A549 treated with ZK216348 at 1 μM for 4 hours (cell line): Measurements from ENCODE around the gene ZNF91. TPM values are rescaled to one million over a fixed set of nuclear protein-coding genes. Genes with fewer than 3 reads are reported as not detected.

ENCODE experiments used
- total RNA-seq: library from RNA; stranded (reverse); fragments of 200-300 nt; extraction: Qiagen RNA extraction; gene quantifications from 5 replicates; pipeline ENCODE4 v1.2.3, GENCODE V29; 2022; ENCODE audit warnings: low read depth

The ZNF91 gene
- 0.26 to 0.45 TPM (median 0.38 TPM) in 5 replicates for total RNA-seq

GRCh38 chr19:23395041-23395721, at the start of gene ZNF91:
Gene ZNF91, minus strand, starts transcription at chr19:23395471. Its CDS starts 117 bp downstream, at chr19:23395354.

Other genes starting within 250 kb of the ZNF91 start
- gene ZNF724, start 145.1 kb downstream of the ZNF91 start, total RNA-seq, result 0.26 to 1.2 TPM (median 0.67 TPM) in 5 replicates